GM18909 (cell line): Measurements from ENCODE around the gene APBA2.

ENCODE experiments used
- ATAC-seq: cut with Tn5 transposase; IDR thresholded peaks from one replicate; pipeline ENCODE4 v1.9.1; 2021; ENCODE audit warnings: mild to moderate bottlenecking; ENCODE audit not compliant: unreplicated experiment, poor library complexity

APBA2 gene

GRCh38 chr15:29110176-29110575, 224.4 kb downstream of the APBA2 start:
- no peak for ATAC-seq

- ATAC-seq: no peak
These were observed 225.0 kb downstream of the APBA2 start for GRCh38 chr15:29110733-29111132.

GRCh38 chr15:29111705-29112281, 226.0 kb downstream of the APBA2 start:
- ATAC-seq: no peak

GRCh38 chr15:29113336-29114220, 227.8 kb downstream of the APBA2 start:
- ATAC-seq: no peak

- no peak for ATAC-seq
These were observed 228.7 kb downstream of the APBA2 start for GRCh38 chr15:29114221-29115092.

- ATAC-seq: no peak
These were observed 229.6 kb downstream of the APBA2 start for GRCh38 chr15:29115093-29115991.

GRCh38 chr15:29116970-29117700, 231.4 kb downstream of the APBA2 start:
- no peak for ATAC-seq

GRCh38 chr15:29117778-29118177, 232.0 kb downstream of the APBA2 start:
- ATAC-seq: no peak

- ATAC-seq: no peak
These were observed 234.1 kb downstream of the APBA2 start for GRCh38 chr15:29119847-29120246.

GRCh38 chr15:29120593-29121368, 235.0 kb downstream of the APBA2 start:
- no peak for ATAC-seq

- ATAC-seq: no peak
These were observed 235.5 kb downstream of the APBA2 start for GRCh38 chr15:29121369-29121656.

- no peak for ATAC-seq
These were observed 236.1 kb downstream of the APBA2 start for GRCh38 chr15:29121907-29122306.

- no peak for ATAC-seq
These were observed 236.7 kb downstream of the APBA2 start for GRCh38 chr15:29122506-29122905.

- ATAC-seq: no peak
These were observed 237.4 kb downstream of the APBA2 start for GRCh38 chr15:29123171-29123570.

- ATAC-seq: no peak
These were observed 238.2 kb downstream of the APBA2 start for GRCh38 chr15:29123991-29124390.

- no peak for ATAC-seq
These were observed 239.0 kb downstream of the APBA2 start for GRCh38 chr15:29124581-29125381.

- no peak for ATAC-seq
These were observed 239.8 kb downstream of the APBA2 start for GRCh38 chr15:29125382-29126207.
